ENCODE results near the gene BCL11A. TPM values are rescaled to one million over a fixed set of nuclear protein-coding genes. Genes with fewer than 3 reads are reported as not detected.

The BCL11A gene
- total RNA-seq (2022; extraction: Qiagen RNA extraction): 0.01 to 0.14 TPM (median 0.09 TPM) in 5 replicates

GRCh38 chr2:60553495-60554073 is at the start of gene BCL11A:
BCL11A (minus strand) TSS chr2:60553654; CDS start chr2:60553270, 384 bp downstream.

Other genes with a start within 250 kb of the BCL11A start
- 8.3 to 11.7 TPM (median 10.0 TPM) in 5 replicates for gene PAPOLG, start 202.6 kb upstream of the BCL11A start, total RNA-seq (2022; extraction: Qiagen RNA extraction)

Data from A549 treated with dexamethasone at 1 μM for 4 hours (cell line).